Stimulated activated CD8-positive, alpha-beta memory T cell treated with anti-CD3 and anti-CD28 coated beads, Interleukin-7, amount 100 ng/mL, for 1 hour (primary cell): Measurements from ENCODE around the gene NEU2.
"Not testable (repeated sequence)": the region's sequence is repeated elsewhere in the genome, so short reads cannot be mapped to it uniquely, and the experiment has no call there.

ENCODE experiments used
- DNase-seq, 2 donors: peaks; one replicate each; pipeline ENCODE4 v3.0.0-alpha.2; 2020; ENCODE audit warnings: low read depth in 2 of 2

NEU2 gene

GRCh38 chr2:233010569-233011267 is 21.8 kb upstream of the NEU2 start:
- no peak for DNase-seq

GRCh38 chr2:233011268-233011650 is 21.2 kb upstream of the NEU2 start:
- no peak for DNase-seq

- DNase-seq, result no peak
These were observed 20.8 kb upstream of the NEU2 start for GRCh38 chr2:233011702-233012131.

GRCh38 chr2:233012301-233012971 is 20.0 kb upstream of the NEU2 start:
- DNase-seq, result no peak

- DNase-seq, result no peak
These were observed 19.4 kb upstream of the NEU2 start, which contains the start of gene NGEF for GRCh38 chr2:233013027-233013461. TSS of gene NGEF (minus strand) at chr2:233013256. CDS start at chr2:232974890, 38,366 bp downstream.

- DNase-seq, result no peak
These were observed 18.8 kb upstream of the NEU2 start for GRCh38 chr2:233013650-233014049.

GRCh38 chr2:233015019-233015645 is 17.3 kb upstream of the NEU2 start:
- no peak for DNase-seq

- DNase-seq, result no peak
These were observed 14.5 kb upstream of the NEU2 start for GRCh38 chr2:233017947-233018346.

GRCh38 chr2:233019610-233020009 is 12.9 kb upstream of the NEU2 start:
- not testable (repeated sequence) for DNase-seq

GRCh38 chr2:233020454-233020853 is 12.0 kb upstream of the NEU2 start:
- no peak for DNase-seq

GRCh38 chr2:233021771-233022170 is 10.7 kb upstream of the NEU2 start:
- no peak for DNase-seq

- no peak for DNase-seq
These were observed 9.9 kb upstream of the NEU2 start for GRCh38 chr2:233022561-233022960.

GRCh38 chr2:233023007-233023760 is 9.3 kb upstream of the NEU2 start:
- no peak for DNase-seq

- no peak for DNase-seq
These were observed 8.6 kb upstream of the NEU2 start for GRCh38 chr2:233023761-233024410.

GRCh38 chr2:233025706-233026105 is 6.8 kb upstream of the NEU2 start:
- DNase-seq, result no peak

- DNase-seq, result no peak
These were observed 6.2 kb upstream of the NEU2 start for GRCh38 chr2:233026198-233026813.

GRCh38 chr2:233029321-233029720 is 3.2 kb upstream of the NEU2 start:
- DNase-seq, result no peak

- DNase-seq, result no peak
These were observed 644 bp upstream of the NEU2 start for GRCh38 chr2:233031556-233032500.

GRCh38 chr2:233033672-233034071 is 1.2 kb downstream of the NEU2 start:
- DNase-seq, result no peak
